Left lung (tissue), 10 donors: ENCODE results near the gene P2RY2. TPM values are rescaled to one million over a fixed set of nuclear protein-coding genes. Genes with fewer than 3 reads are reported as not detected.

Source experiments
- ATAC-seq: fragments of 200-7000 bp; cut with Tn5 transposase; one replicate; pipeline ENCODE4 v1.9.1; 2020; ENCODE audit warnings: moderate library complexity
- DNase-seq, 4 donors: peaks; one replicate each; pipeline ENCODE4 v3.0.0-alpha.2; 2013 to 2020
- H3K27ac ChIP-seq, 2 donors: fragments of 200-600 bp; sonication (generic) in 1 of 2; one replicate each; pipeline versions ENCODE4 v1.5.0 to v1.8.0; 2020 to 2021
- H3K27me3 ChIP-seq, 2 donors: fragments of 200-600 bp; sonication (generic) in 1 of 2; one replicate each; pipeline versions ENCODE4 v1.5.0 to v1.8.0; 2020 to 2021
- H3K36me3 ChIP-seq, 2 donors: fragments of 200-600 bp; sonication (generic) in 1 of 2; one replicate each; pipeline versions ENCODE4 v1.5.0 to v1.8.0; 2020 to 2021
- H3K4me1 ChIP-seq, 2 donors: fragments of 200-600 bp; one replicate each; pipeline ENCODE4 v1.8.0; 2021
- H3K4me3 ChIP-seq, 2 donors: fragments of 200-600 bp; sonication (generic) in 1 of 2; one replicate each; pipeline versions ENCODE4 v1.5.0 to v1.8.0; 2020 to 2021; ENCODE audit warnings: mild to moderate bottlenecking in 1 of 2
- H3K9me3 ChIP-seq, 2 donors: fragments of 200-600 bp; sonication (generic) in 1 of 2; one replicate each; pipeline versions ENCODE4 v1.5.0 to v1.8.0; 2020 to 2021
- CTCF ChIP-seq, 2 donors: fragments of 200-600 bp; sonication (generic) in 1 of 2; IDR thresholded peaks; one replicate each; pipeline versions ENCODE4 v1.5.0 to v1.8.0; 2021; ENCODE audit warnings: antibody characterized with exemption in 2 of 2
- intact Hi-C, 2 donors: fragments of 100-400 bp; cut with DNase I; formaldehyde crosslinking; loops; one replicate each; pipeline versions ENCODE4 v1.11.2 to v1.14.2; 2022
- polyA plus RNA-seq, 6 donors: library from polyadenylated mRNA; unstranded; fragments of 120-200 nt; gene quantifications; one replicate each; pipeline ENCODE4 v1.2.1, GENCODE V29; 2013; ENCODE audit not compliant: insufficient read length in 6 of 6
- total RNA-seq, 2 donors: library from RNA; stranded (reverse); fragmentation: NEBNext Ultra II Directional; extraction: Animal tissue kit (Norgen Biotek cat#: 25700); gene quantifications; one replicate each; pipeline ENCODE4 v1.2.1, GENCODE V29; 2021
- donor health status: DM: no; HTN: yes; CAD: no.
- donor health status: DM: no; HTN: no; CAD: no.

The P2RY2 gene
- total and polyA plus RNA-seq, 8 donors = 0.83 to 10.3 (median 1.3) TPM

DNA sequence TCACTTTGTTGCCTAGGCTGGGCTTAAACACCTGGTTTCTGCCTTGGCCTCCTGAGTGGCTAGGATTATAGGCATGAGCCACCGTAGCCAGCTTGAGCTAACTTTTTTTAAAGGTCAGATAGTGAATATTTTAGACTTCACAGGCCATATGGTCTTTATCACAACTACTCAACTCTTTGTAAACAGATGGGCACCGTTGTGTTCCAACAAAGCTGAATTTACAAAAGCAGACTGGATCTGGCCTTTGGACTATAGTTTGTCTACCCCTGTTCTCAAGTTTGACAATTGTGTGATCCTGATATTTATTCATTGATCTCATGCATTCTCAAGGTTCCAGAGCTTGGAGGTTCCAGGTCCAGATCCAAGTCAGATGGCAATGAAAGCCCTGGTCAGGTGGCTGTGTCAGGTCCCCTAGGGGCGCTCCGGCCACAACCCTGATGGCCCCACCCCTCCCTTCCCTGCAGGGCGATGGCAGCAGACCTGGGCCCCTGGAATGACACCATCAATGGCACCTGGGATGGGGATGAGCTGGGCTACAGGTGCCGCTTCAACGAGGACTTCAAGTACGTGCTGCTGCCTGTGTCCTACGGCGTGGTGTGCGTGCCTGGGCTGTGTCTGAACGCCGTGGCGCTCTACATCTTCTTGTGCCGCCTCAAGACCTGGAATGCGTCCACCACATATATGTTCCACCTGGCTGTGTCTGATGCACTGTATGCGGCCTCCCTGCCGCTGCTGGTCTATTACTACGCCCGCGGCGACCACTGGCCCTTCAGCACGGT, 15.8 kb downstream of the P2RY2 start:
- Histone ChIP-seq H3K27ac (no peak overlapping the region), H3K4me3 (no peak overlapping the region), H3K4me1 (peaks cover 0 to 11% of the 10 kb centered on the region in 2 donors), H3K9me3 (no peaks in the 10 kb centered on the region), H3K27me3 (no peaks in the 10 kb centered on the region), H3K36me3 (peaks cover 0 to 23% of the 10 kb centered on the region in 2 donors)
- DNase-seq (peak in 2 of 4 donors; percentile 25 to 71), ATAC-seq (no peak)
- TF ChIP-seq CTCF (IDR thresholded peaks at IDR 0.05) = no peak
- intact Hi-C loops = no loop called here

- TF ChIP-seq CTCF (IDR thresholded peaks at IDR 0.05) = no peak
- H3K36me3 ChIP-seq = peaks cover 0 to 19% of the 10 kb centered on the region in 2 donors
- H3K9me3 ChIP-seq = no peaks in the 10 kb centered on the region
- ATAC-seq (no peak), DNase-seq (peak in 2 of 4 donors; percentile 26 to 78)
- H3K27me3 ChIP-seq = no peaks in the 10 kb centered on the region
- H3K4me1 ChIP-seq = peaks cover 0 to 11% of the 10 kb centered on the region in 2 donors
- intact Hi-C loops = loop anchor here in 1 of 2 donors (5.0 kb wide), 1 partner anchor 47 kb away; no protein-coding TSS in a partner anchor
- H3K4me3 ChIP-seq = no peak overlapping the region
- H3K27ac ChIP-seq = no peak overlapping the region
Measured at GRCh38 chr11:73234471-73235181, 16.5 kb downstream of the P2RY2 start.

- Histone ChIP-seq H3K4me1 (peaks cover 0 to 15% of the 10 kb centered on the region in 2 donors), H3K27me3 (no peaks in the 10 kb centered on the region), H3K4me3 (no peak overlapping the region), H3K27ac (no peak overlapping the region), H3K9me3 (no peaks in the 10 kb centered on the region), H3K36me3 (peaks cover 0 to 13% of the 10 kb centered on the region in 2 donors)
- intact Hi-C loops = loop anchor here in 1 of 2 donors (5.0 kb wide), 1 partner anchor 48 kb away; no protein-coding TSS in a partner anchor
- no peak for TF ChIP-seq CTCF (IDR thresholded peaks at IDR 0.05)
- ATAC-seq = no peak
- no peak for DNase-seq
Measured at GRCh38 chr11:73235236-73235786, 17.2 kb downstream of the P2RY2 start.

GRCh38 chr11:73236205-73236765, 18.2 kb downstream of the P2RY2 start:
- DNase-seq (no peak), ATAC-seq (no peak)
- TF ChIP-seq CTCF (IDR thresholded peaks at IDR 0.05) = no peak
- Histone ChIP-seq H3K9me3 (no peaks in the 10 kb centered on the region), H3K36me3 (peaks cover 0 to 13% of the 10 kb centered on the region in 2 donors), H3K27me3 (no peaks in the 10 kb centered on the region), H3K27ac (peak overlapping the region in 1 of 2 donors; percentile 16), H3K4me3 (no peak overlapping the region), H3K4me1 (peaks cover 0 to 23% of the 10 kb centered on the region in 2 donors)
- intact Hi-C loops = loop anchor here in 1 of 2 donors (5.0 kb wide), 1 partner anchor 49 kb away; no protein-coding TSS in a partner anchor
